ENCODE results near the gene ECM2.

ECM2 gene

DNA sequence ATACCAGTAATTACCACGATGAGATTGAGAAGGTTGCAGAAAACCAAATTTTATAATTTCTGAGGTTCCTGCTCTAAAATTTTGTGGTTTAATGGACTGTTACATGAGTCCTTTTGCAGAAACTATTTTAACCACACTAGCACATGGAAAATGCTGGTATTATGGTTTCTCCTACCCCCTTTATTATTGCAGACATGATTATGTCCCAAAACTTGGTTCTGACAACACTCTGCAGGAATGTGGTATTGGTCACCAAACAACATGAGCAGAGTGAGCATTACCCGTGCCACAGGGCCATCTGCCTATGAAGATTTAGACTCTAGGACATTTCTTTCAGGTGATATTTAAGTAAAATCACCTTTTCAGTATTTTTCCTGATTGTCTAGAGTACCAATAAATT is 2.8 kb upstream of the ECM2 start:
- ATAC-seq (ENCODE audit: insufficient read depth, low read depth): no peak
- H3K4me2 ChIP-seq (ENCODE audit: insufficient read depth, low read length): no peak overlapping the region
- TF ChIP-seq EZH2 (IDR thresholded peaks at IDR 0.05; ENCODE audit: borderline replicate concordance, low read depth, low read length, severe bottlenecking) (no peak), CTCF (IDR thresholded peaks at IDR 0.05; ENCODE audit: borderline replicate concordance, extremely low read depth, low read length, poor library complexity, severe bottlenecking) (no peak)

GRCh38 chr9:92534674-92535073 is 1.1 kb downstream of the ECM2 start:
- Histone ChIP-seq H3K27me3 (ENCODE audit: insufficient read depth, low read length, poor library complexity) (no peaks in the 10 kb centered on the region), H3K79me2 (ENCODE audit: insufficient read depth, low read length) (no peaks in the 10 kb centered on the region), H2AFZ (ENCODE audit: low read depth, low read length) (no peak overlapping the region), H3K27ac (ENCODE audit: low read length) (no peak overlapping the region), H3K9ac (ENCODE audit: low read depth, low read length) (no peak overlapping the region), H3K9me3 (ENCODE audit: insufficient read depth, low read length, severe bottlenecking) (no peaks in the 10 kb centered on the region), H3K4me2 (ENCODE audit: insufficient read depth, low read length) (no peak overlapping the region), H3K4me1 (ENCODE audit: insufficient read depth, low read length) (no peaks in the 10 kb centered on the region), H4K20me1 (ENCODE audit: insufficient read depth, low read length) (no peaks in the 10 kb centered on the region), H3K36me3 (ENCODE audit: insufficient read depth, low read length) (no peaks in the 10 kb centered on the region), H3K4me3 (ENCODE audit: low read depth in 1 of 2, low read length in 2 of 2) (no peak overlapping the region)
- ATAC-seq (ENCODE audit: insufficient read depth, low read depth) (no peak), DNase-seq (no peak)
- TF ChIP-seq CTCF (IDR thresholded peaks at IDR 0.05; ENCODE audit: borderline replicate concordance, extremely low read depth, low read length, poor library complexity, severe bottlenecking): no peak
- TF ChIP-seq EZH2 (IDR thresholded peaks at IDR 0.05; ENCODE audit: borderline replicate concordance, low read depth, low read length, severe bottlenecking): no peak

More for the DNA sequence above, 2.8 kb upstream of the ECM2 start:
- no peak for DNase-seq
- Histone ChIP-seq H2AFZ (ENCODE audit: low read depth, low read length) (no peak overlapping the region), H3K9ac (ENCODE audit: low read depth, low read length) (no peak overlapping the region), H3K27ac (ENCODE audit: low read length) (no peak overlapping the region), H3K27me3 (ENCODE audit: insufficient read depth, low read length, poor library complexity) (no peaks in the 10 kb centered on the region), H3K9me3 (ENCODE audit: insufficient read depth, low read length, severe bottlenecking) (no peaks in the 10 kb centered on the region), H3K4me3 (ENCODE audit: low read depth in 1 of 2, low read length in 2 of 2) (no peak overlapping the region), H3K4me1 (ENCODE audit: insufficient read depth, low read length) (no peaks in the 10 kb centered on the region), H4K20me1 (ENCODE audit: insufficient read depth, low read length) (no peaks in the 10 kb centered on the region), H3K36me3 (ENCODE audit: insufficient read depth, low read length) (no peaks in the 10 kb centered on the region), H3K79me2 (ENCODE audit: insufficient read depth, low read length) (no peaks in the 10 kb centered on the region)

DNA sequence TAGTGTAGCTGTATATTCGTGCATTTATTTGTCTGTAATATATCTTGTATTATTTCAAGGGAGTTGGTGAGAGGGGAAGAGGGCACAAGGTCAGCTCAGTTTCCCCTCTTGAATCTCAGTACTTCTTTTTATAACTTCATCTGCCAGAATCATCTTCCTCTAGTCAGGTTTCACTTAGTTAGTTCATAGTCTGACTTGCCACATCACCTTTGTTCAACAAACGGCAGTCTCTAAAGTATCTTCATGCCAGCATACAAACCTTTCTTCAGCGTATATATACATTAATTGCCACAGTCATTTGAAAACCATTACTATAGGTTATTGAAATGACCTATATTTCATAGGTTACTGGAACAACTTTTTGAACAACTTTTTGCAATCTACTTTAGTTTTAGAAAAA is 1.6 kb downstream of the ECM2 start:
- H3K27me3 ChIP-seq (ENCODE audit: insufficient read depth, low read length, poor library complexity): no peaks in the 10 kb centered on the region
- DNase-seq: no peak
- H3K79me2 ChIP-seq (ENCODE audit: insufficient read depth, low read length): no peaks in the 10 kb centered on the region
- no peak overlapping the region for H3K27ac ChIP-seq (ENCODE audit: low read length)
- no peak for ATAC-seq (ENCODE audit: insufficient read depth, low read depth)
- no peaks in the 10 kb centered on the region for H4K20me1 ChIP-seq (ENCODE audit: insufficient read depth, low read length)
- no peak overlapping the region for H3K4me2 ChIP-seq (ENCODE audit: insufficient read depth, low read length)
- no peaks in the 10 kb centered on the region for H3K36me3 ChIP-seq (ENCODE audit: insufficient read depth, low read length)
- no peak overlapping the region for H3K4me3 ChIP-seq (ENCODE audit: low read depth in 1 of 2, low read length in 2 of 2)
- no peaks in the 10 kb centered on the region for H3K9me3 ChIP-seq (ENCODE audit: insufficient read depth, low read length, severe bottlenecking)
- TF ChIP-seq CTCF (IDR thresholded peaks at IDR 0.05; ENCODE audit: borderline replicate concordance, extremely low read depth, low read length, poor library complexity, severe bottlenecking) (no peak), EZH2 (IDR thresholded peaks at IDR 0.05; ENCODE audit: borderline replicate concordance, low read depth, low read length, severe bottlenecking) (no peak)
- H2AFZ ChIP-seq (ENCODE audit: low read depth, low read length): no peak overlapping the region
- no peak overlapping the region for H3K9ac ChIP-seq (ENCODE audit: low read depth, low read length)
- H3K4me1 ChIP-seq (ENCODE audit: insufficient read depth, low read length): no peaks in the 10 kb centered on the region

GRCh38 chr9:92530893-92531292 is 4.9 kb downstream of the ECM2 start:
- H2AFZ ChIP-seq (ENCODE audit: low read depth, low read length): no peak overlapping the region
- no peak for ATAC-seq (ENCODE audit: insufficient read depth, low read depth)
- no peaks in the 10 kb centered on the region for H3K79me2 ChIP-seq (ENCODE audit: insufficient read depth, low read length)
- no peak for DNase-seq
- TF ChIP-seq CTCF (IDR thresholded peaks at IDR 0.05; ENCODE audit: borderline replicate concordance, extremely low read depth, low read length, poor library complexity, severe bottlenecking) (no peak), EZH2 (IDR thresholded peaks at IDR 0.05; ENCODE audit: borderline replicate concordance, low read depth, low read length, severe bottlenecking) (no peak)
- H3K4me1 ChIP-seq (ENCODE audit: insufficient read depth, low read length): no peaks in the 10 kb centered on the region
- H3K27ac ChIP-seq (ENCODE audit: low read length): no peak overlapping the region
- no peak overlapping the region for H3K9ac ChIP-seq (ENCODE audit: low read depth, low read length)
- no peaks in the 10 kb centered on the region for H3K9me3 ChIP-seq (ENCODE audit: insufficient read depth, low read length, severe bottlenecking)
- H4K20me1 ChIP-seq (ENCODE audit: insufficient read depth, low read length): no peaks in the 10 kb centered on the region
- no peaks in the 10 kb centered on the region for H3K27me3 ChIP-seq (ENCODE audit: insufficient read depth, low read length, poor library complexity)
- H3K4me3 ChIP-seq (ENCODE audit: low read depth in 1 of 2, low read length in 2 of 2): no peak overlapping the region
- no peak overlapping the region for H3K4me2 ChIP-seq (ENCODE audit: insufficient read depth, low read length)
- H3K36me3 ChIP-seq (ENCODE audit: insufficient read depth, low read length): no peaks in the 10 kb centered on the region
